GM12878 (cell line): ENCODE data around the gene JAML. TPM values are rescaled to one million over a fixed set of nuclear protein-coding genes. Genes with fewer than 3 reads are reported as not detected.

Experiments
- ATAC-seq: fragments of 200-7000 bp; cut with Tn5 transposase; 3 replicates; pipeline ENCODE4 v1.9.1; 2020; ENCODE audit warnings: mild to moderate bottlenecking, moderate library complexity
- BruUV-seq: library from RNA; stranded (reverse); fragments of 400-500 nt; replicated peaks from 2 replicates; lab custom pipeline; 2021; lab: Mats Ljungman, UMichigan
- CTCF ChIA-PET: fragments of 300-600 bp; sonication (Branson Sonifier 250); formaldehyde crosslinking; extraction: SDS; loops from one replicate; lab custom pipeline; 2021; ENCODE audit warnings: inconsistent platforms; lab: Yijun Ruan, JAX
- POLR2A ChIA-PET: fragments of 350-600 bp; formaldehyde crosslinking; extraction: SDS; loops from one replicate; lab custom pipeline; 2021; ENCODE audit warnings: inconsistent platforms; lab: Charles Lee
- RAD21 ChIA-PET: fragments of 300-600 bp; sonication (Branson Sonifier 250); formaldehyde crosslinking; loops from one replicate; lab custom pipeline; 2023; ENCODE audit warnings: antibody characterized with exemption; ENCODE audit not compliant: unreplicated experiment; lab: Charles Lee
- SMC1A ChIA-PET: fragments of 300-600 bp; sonication (Branson Sonifier 250); formaldehyde crosslinking; loops from one replicate; lab custom pipeline; 2023; ENCODE audit not compliant: unreplicated experiment, uncharacterized antibody; lab: Charles Lee
- DNase-seq: peaks from one replicate; pipeline ENCODE4 v3.0.0-alpha.2; 2011; ENCODE audit warnings: low read depth, low spot score
- FAIRE-seq: peaks from 3 replicates; lab custom pipeline; 2011; peaks lifted over from hg19 to GRCh38; lab: Jason Lieb, UNC
- H2AFZ ChIP-seq: 2 replicates; pipeline ENCODE4 v1.6.0; 2011; ENCODE audit warnings: low read depth, low read length, control low read depth; ENCODE audit not compliant: control insufficient read depth
- H3K27ac ChIP-seq: 2 replicates; pipeline ENCODE4 v1.5.1; 2011; ENCODE audit warnings: control low read depth; ENCODE audit not compliant: control insufficient read depth, insufficient read depth
- H3K27me3 ChIP-seq, 2 experiments: replicated peaks in 1 of 2; 2 replicates each; pipeline versions ENCODE4 v1.6.0 to v1.6.1; 2011; ENCODE audit warnings: low read length in 1 of 2; ENCODE audit not compliant: control insufficient read depth in 2 of 2, insufficient read depth in 2 of 2
- H3K36me3 ChIP-seq, 2 experiments: 2 replicates each; pipeline ENCODE4 v1.5.1; 2011; ENCODE audit warnings: low read length in 1 of 2; ENCODE audit not compliant: control insufficient read depth in 2 of 2, insufficient read depth in 2 of 2
- H3K4me1 ChIP-seq: 2 replicates; pipeline ENCODE4 v1.6.1; 2011; ENCODE audit warnings: mild to moderate bottlenecking, low read length, moderate library complexity, mixed read lengths; ENCODE audit not compliant: control insufficient read depth, insufficient read depth
- H3K4me2 ChIP-seq: 2 replicates; pipeline ENCODE4 v1.6.0; 2011; ENCODE audit warnings: control low read depth; ENCODE audit not compliant: control insufficient read depth, insufficient read depth
- H3K4me3 ChIP-seq: fragments of 200-600 bp; sonication (generic); 2 replicates; pipeline ENCODE4 v1.5.1; 2016
- H3K79me2 ChIP-seq: 2 replicates; pipeline ENCODE4 v1.6.0; 2011; ENCODE audit warnings: low read length; ENCODE audit not compliant: control insufficient read depth, insufficient read depth
- H3K9ac ChIP-seq: 2 replicates; pipeline ENCODE4 v1.8.0; 2011; ENCODE audit warnings: low read length, control low read depth, mixed read lengths; ENCODE audit not compliant: control insufficient read depth, insufficient read depth
- H3K9me3 ChIP-seq: replicated peaks from 3 replicates; pipeline ENCODE4 v1.5.1; 2011; ENCODE audit warnings: mild to moderate bottlenecking, low read length; ENCODE audit not compliant: control insufficient read depth, insufficient read depth
- H4K20me1 ChIP-seq: 2 replicates; pipeline ENCODE4 v1.6.0; 2011; ENCODE audit not compliant: control insufficient read depth, insufficient read depth
- GATAD2B ChIP-seq: fragments of 450-650 bp; conservative IDR thresholded peaks from 2 replicates; pipeline ENCODE4 v1.6.1; 2017; ENCODE audit warnings: low read depth, mild to moderate bottlenecking, moderate library complexity
- MEF2A ChIP-seq: IDR thresholded peaks from 2 replicates; pipeline ENCODE4 v1.6.1; 2011; ENCODE audit warnings: low read depth, mild to moderate bottlenecking, low read length, moderate library complexity; ENCODE audit not compliant: insufficient read depth
- PML ChIP-seq: IDR thresholded peaks from 2 replicates; pipeline ENCODE4 v1.6.1; 2012; ENCODE audit warnings: low read length, inconsistent platforms
- RUNX3 ChIP-seq: IDR thresholded peaks from 2 replicates; pipeline ENCODE4 v1.6.1; 2012; ENCODE audit warnings: low read length, inconsistent platforms
- SMARCA5 ChIP-seq: fragments of 450-650 bp; IDR thresholded peaks from 2 replicates; pipeline ENCODE4 v1.6.1; 2017; ENCODE audit warnings: mild to moderate bottlenecking
- ZBTB33 ChIP-seq: fragments of 450-650 bp; IDR thresholded peaks from 2 replicates; pipeline ENCODE4 v1.6.1; 2017; ENCODE audit warnings: mild to moderate bottlenecking
- in situ Hi-C: fragments of 300-500 bp; cut with MboI; formaldehyde crosslinking; loops from 9 replicates; pipeline ENCODE4 v1.14.3; 2018; ENCODE audit warnings: mixed read lengths
- intact Hi-C: fragments of 100-400 bp; cut with micrococcal nuclease; formaldehyde crosslinking; loops from one replicate; pipeline ENCODE4 v1.14.2; 2022; ENCODE audit not compliant: unreplicated experiment
- polyA plus RNA-seq, 11 experiments: library from polyadenylated mRNA; depleted of rRNA in 4 of 11; unstranded in 6 of 11; stranded (reverse) in 5 of 11; fragments of >200 nt; fragmentation: Nextera tagmentation in 4 of 11; fragmentation: Illumina TruSeq in 1 of 11; extraction: Ambion mirVana in 4 of 11; extraction: Trizol in 1 of 11; gene quantifications; 1 replicate in 1 of 11; 2 replicates in 10 of 11; pipeline versions ENCODE4 v1.2.1 to v1.2.3, GENCODE V29; 2011 to 2016; ENCODE audit warnings: inconsistent platforms in 2 of 11, missing spikeins in 2 of 11, low read depth in 1 of 11
- total RNA-seq, 4 experiments: library from RNA; depleted of rRNA in 3 of 4; stranded (reverse); fragments of >200 nt in 3 of 4; fragmentation: Illumina TruSeq in 1 of 4; extraction: Trizol in 1 of 4; gene quantifications; 2 replicates each; pipeline versions ENCODE4 v1.2.1 to v1.2.3, GENCODE V29; 2013 to 2021
- TF ChIP-seq, protein P1 (sequence below): IDR thresholded peaks from 2 replicates; pipeline ENCODE4 v1.6.1; 2012; ENCODE audit warnings: low read depth, low read length, improper control_type of control experiment
- TF ChIP-seq, protein P2 (sequence below): fragments of 450-650 bp; IDR thresholded peaks from 2 replicates; pipeline ENCODE4 v1.6.1; 2017; ENCODE audit warnings: borderline replicate concordance

JAML gene
- total and polyA plus RNA-seq, 10 of the 15 experiments (the other 5 are each of a cell fraction or from before 2014, with no cell fraction given): 0.60 to 8.1 (median 3.5) TPM

GRCh38 chr11:118219244-118219643 lies 5.6 kb downstream of the JAML start:
- ChIA-PET RAD21 (interaction anchor here (1.1 kb wide), 1 partner anchor 8 kb away, joined by 3 read pairs; no protein-coding TSS in a partner anchor), POLR2A (interaction anchor here (1.0 kb wide), 1 partner anchor 20 kb away, joined by 4 read pairs; no protein-coding TSS in a partner anchor), SMC1A (interaction anchor here (1.0 to 1.4 kb wide), 3 partner anchors 11 to 58 kb away, joined by 3 to 4 read pairs (median 3); no protein-coding TSS in a partner anchor), CTCF (interaction anchor here (0.8 to 1.5 kb wide), 5 partner anchors 8 to 33 kb away, joined by 3 to 5 read pairs (median 4); partner anchors contain the start of gene MPZL3)
- Histone ChIP-seq H3K4me3 (no peak overlapping the region), H4K20me1 (no peaks in the 10 kb centered on the region), H3K4me2 (no peak overlapping the region), H3K27me3 (no peaks in the 10 kb centered on the region), H3K36me3 (no peaks in the 10 kb centered on the region), H2AFZ (no peak overlapping the region), H3K4me1 (peaks cover 29% of the 10 kb centered on the region), H3K79me2 (no peaks in the 10 kb centered on the region), H3K9me3 (no peaks in the 10 kb centered on the region), H3K9ac (no peak overlapping the region), H3K27ac (no peak overlapping the region)
- no TSS peak for BruUV-seq
- no peak for TF ChIP-seq SMARCA5
- TF ChIP-seq PML: no peak
- TF ChIP-seq, protein P1, sequence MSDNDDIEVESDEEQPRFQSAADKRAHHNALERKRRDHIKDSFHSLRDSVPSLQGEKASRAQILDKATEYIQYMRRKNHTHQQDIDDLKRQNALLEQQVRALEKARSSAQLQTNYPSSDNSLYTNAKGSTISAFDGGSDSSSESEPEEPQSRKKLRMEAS: no peak
- TF ChIP-seq, protein P2, sequence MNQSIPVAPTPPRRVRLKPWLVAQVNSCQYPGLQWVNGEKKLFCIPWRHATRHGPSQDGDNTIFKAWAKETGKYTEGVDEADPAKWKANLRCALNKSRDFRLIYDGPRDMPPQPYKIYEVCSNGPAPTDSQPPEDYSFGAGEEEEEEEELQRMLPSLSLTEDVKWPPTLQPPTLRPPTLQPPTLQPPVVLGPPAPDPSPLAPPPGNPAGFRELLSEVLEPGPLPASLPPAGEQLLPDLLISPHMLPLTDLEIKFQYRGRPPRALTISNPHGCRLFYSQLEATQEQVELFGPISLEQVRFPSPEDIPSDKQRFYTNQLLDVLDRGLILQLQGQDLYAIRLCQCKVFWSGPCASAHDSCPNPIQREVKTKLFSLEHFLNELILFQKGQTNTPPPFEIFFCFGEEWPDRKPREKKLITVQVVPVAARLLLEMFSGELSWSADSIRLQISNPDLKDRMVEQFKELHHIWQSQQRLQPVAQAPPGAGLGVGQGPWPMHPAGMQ: no peak
- no peak for TF ChIP-seq RUNX3
- no peak for TF ChIP-seq GATAD2B
- no peak for TF ChIP-seq ZBTB33
- TF ChIP-seq MEF2A: no peak
- in situ Hi-C loops (no loop called here), intact Hi-C loops (no loop called here)
- no peak for FAIRE-seq
- no peak for DNase-seq
- ATAC-seq: no peak
